GM18508 (cell line): ENCODE measurements around the gene ZNHIT6.
"Not testable (repeated sequence)": the region's sequence is repeated elsewhere in the genome, so short reads cannot be mapped to it uniquely, and the experiment has no call there.

Experiments
- ATAC-seq: cut with Tn5 transposase; IDR thresholded peaks from one replicate; pipeline ENCODE4 v1.9.1; 2021; ENCODE audit warnings: moderate number of reproducible peaks; ENCODE audit not compliant: insufficient read depth, unreplicated experiment

ZNHIT6 gene

GRCh38 chr1:85672031-85672660, 36.1 kb downstream of the ZNHIT6 start:
- ATAC-seq = no peak

GRCh38 chr1:85665932-85666331, 42.3 kb downstream of the ZNHIT6 start:
- ATAC-seq = no peak

- no peak for ATAC-seq
Measured at GRCh38 chr1:85663382-85663781, 44.9 kb downstream of the ZNHIT6 start.

- ATAC-seq = no peak
Measured at GRCh38 chr1:85661767-85662166, 46.5 kb downstream of the ZNHIT6 start.

- ATAC-seq = no peak
Measured at GRCh38 chr1:85660541-85660940, 47.7 kb downstream of the ZNHIT6 start.

- no peak for ATAC-seq
Measured at GRCh38 chr1:85659174-85659573, 49.1 kb downstream of the ZNHIT6 start.

GRCh38 chr1:85656948-85657347, 51.3 kb downstream of the ZNHIT6 start:
- ATAC-seq = no peak

- ATAC-seq = no peak
Measured at GRCh38 chr1:85656256-85656655, 52.0 kb downstream of the ZNHIT6 start.

- ATAC-seq = no peak
Measured at GRCh38 chr1:85655315-85655714, 52.9 kb downstream of the ZNHIT6 start.

GRCh38 chr1:85654066-85654782, 54.0 kb downstream of the ZNHIT6 start:
- ATAC-seq = no peak

- ATAC-seq = no peak
Measured at GRCh38 chr1:85652327-85652726, 55.9 kb downstream of the ZNHIT6 start.

- ATAC-seq = no peak
Measured at GRCh38 chr1:85650645-85651044, 57.6 kb downstream of the ZNHIT6 start.

- no peak for ATAC-seq
Measured at GRCh38 chr1:85649591-85649990, 58.6 kb downstream of the ZNHIT6 start.

GRCh38 chr1:85641598-85642556, 66.4 kb downstream of the ZNHIT6 start:
- not testable (repeated sequence) for ATAC-seq

- ATAC-seq = not testable (repeated sequence)
Measured at GRCh38 chr1:85639920-85640319, 68.3 kb downstream of the ZNHIT6 start.

- ATAC-seq = no peak
Measured at GRCh38 chr1:85638412-85638811, 69.8 kb downstream of the ZNHIT6 start.

- no peak for ATAC-seq
Measured at GRCh38 chr1:85630493-85630892, 77.7 kb downstream of the ZNHIT6 start.

GRCh38 chr1:85629532-85629920, 78.7 kb downstream of the ZNHIT6 start:
- ATAC-seq = no peak

- ATAC-seq = no peak
Measured at GRCh38 chr1:85628791-85629531, 79.3 kb downstream of the ZNHIT6 start.

GRCh38 chr1:85626818-85627217, 81.4 kb downstream of the ZNHIT6 start:
- no peak for ATAC-seq
